Keratinocyte (primary cell): ENCODE data around the gene GYG1. TPM values are rescaled to one million over a fixed set of nuclear protein-coding genes. Genes with fewer than 3 reads are reported as not detected.

Experiments
- DNase-seq: peaks from one replicate; pipeline ENCODE4 v3.0.0-alpha.2; 2011; ENCODE audit warnings: low read depth, missing footprints, low spot score
- FAIRE-seq: peaks from 2 replicates; lab custom pipeline; 2011; peaks lifted over from hg19 to GRCh38; lab: Jason Lieb, UNC
- H2AFZ ChIP-seq: 2 replicates; pipeline ENCODE4 v1.6.0; 2012; ENCODE audit warnings: low read length, control low read depth, inconsistent platforms; ENCODE audit not compliant: control insufficient read depth
- H3K27ac ChIP-seq: 2 replicates; pipeline ENCODE4 v1.5.1; 2011; ENCODE audit warnings: low read length; ENCODE audit not compliant: control insufficient read depth, insufficient read depth
- H3K27me3 ChIP-seq: 3 replicates; pipeline ENCODE4 v1.6.0; 2011; ENCODE audit warnings: low read length; ENCODE audit not compliant: control insufficient read depth, insufficient read depth; ENCODE audit errors: extremely low read depth
- H3K36me3 ChIP-seq, 2 experiments: 2 replicates in 1 of 2; 3 replicates in 1 of 2; pipeline ENCODE4 v1.5.1; 2011; ENCODE audit warnings: low read length in 2 of 2, mild to moderate bottlenecking in 1 of 2; ENCODE audit not compliant: control insufficient read depth in 2 of 2, insufficient read depth in 2 of 2; ENCODE audit errors: extremely low read depth in 1 of 2
- H3K4me1 ChIP-seq: 3 replicates; pipeline ENCODE4 v1.5.1; 2011; ENCODE audit warnings: low read length; ENCODE audit not compliant: control insufficient read depth, insufficient read depth; ENCODE audit errors: extremely low read depth
- H3K4me2 ChIP-seq: 3 replicates; pipeline ENCODE4 v1.6.0; 2011; ENCODE audit warnings: low read depth, low read length; ENCODE audit not compliant: control insufficient read depth, insufficient read depth; ENCODE audit errors: extremely low read depth
- H3K4me3 ChIP-seq, 3 experiments: fragments of 200-600 bp in 1 of 3; sonication (generic) in 1 of 3; 2 replicates in 2 of 3; 3 replicates in 1 of 3; pipeline ENCODE4 v1.5.1; 2011 to 2016; ENCODE audit warnings: low read length in 3 of 3, mild to moderate bottlenecking in 3 of 3, control low read depth in 2 of 3, inconsistent platforms in 1 of 3, low read depth in 1 of 3, mixed read lengths in 1 of 3, mixed run types in 1 of 3, moderate library complexity in 1 of 3; ENCODE audit not compliant: control insufficient read depth in 2 of 3, insufficient read depth in 2 of 3; ENCODE audit errors: extremely low read depth in 1 of 3
- H3K79me2 ChIP-seq: 2 replicates; pipeline ENCODE4 v1.6.0; 2012; ENCODE audit warnings: low read length; ENCODE audit not compliant: control insufficient read depth, insufficient read depth
- H3K9ac ChIP-seq: 3 replicates; pipeline ENCODE4 v1.6.0; 2011; ENCODE audit warnings: low read length; ENCODE audit not compliant: control insufficient read depth, insufficient read depth; ENCODE audit errors: extremely low read depth
- H3K9me1 ChIP-seq: 3 replicates; pipeline ENCODE4 v1.6.0; 2011; ENCODE audit warnings: low read length; ENCODE audit not compliant: control insufficient read depth, insufficient read depth; ENCODE audit errors: extremely low read depth
- H3K9me3 ChIP-seq: 2 replicates; pipeline ENCODE4 v1.5.1; 2012; ENCODE audit warnings: low read depth, low read length; ENCODE audit not compliant: control insufficient read depth
- H4K20me1 ChIP-seq: 3 replicates; pipeline ENCODE4 v1.6.0; 2011; ENCODE audit warnings: low read length; ENCODE audit not compliant: control insufficient read depth, insufficient read depth; ENCODE audit errors: extremely low read depth
- CTCF ChIP-seq, 3 experiments: IDR thresholded peaks in 1 of 3; conservative IDR thresholded peaks in 1 of 3; optimal IDR thresholded peaks in 1 of 3; 2 replicates in 2 of 3; 3 replicates in 1 of 3; pipeline versions ENCODE3 to v1.5.1; 2011; ENCODE audit warnings: low read length in 3 of 3, mild to moderate bottlenecking in 3 of 3, moderate library complexity in 2 of 3, control low read depth in 1 of 3, inconsistent platforms in 1 of 3; ENCODE audit not compliant: insufficient read depth in 2 of 3; ENCODE audit errors: extremely low read depth in 1 of 3
- EZH2 ChIP-seq: IDR thresholded peaks from one replicate; pipeline ENCODE4 v1.6.1; 2012; ENCODE audit warnings: inconsistent platforms, mild to moderate bottlenecking, low read length, moderate library complexity
- dilution Hi-C: fragments of 300-500 bp; cut with MboI; formaldehyde crosslinking; loops from one replicate; pipeline ENCODE4 v1.7.0; 2020; ENCODE audit warnings: low sequenced_read_pairs; ENCODE audit not compliant: extremely low pct_ligation_motif_present
- polyA plus RNA-seq, 5 experiments: library from polyadenylated mRNA; depleted of rRNA in 3 of 5; stranded (reverse) in 3 of 5; stranded (forward) in 1 of 5; unstranded in 1 of 5; fragments of >200 nt; gene quantifications; 1 replicate in 1 of 5; 2 replicates in 3 of 5; 3 replicates in 1 of 5; pipeline versions ENCODE4 v1.2.1 to v1.2.3, GENCODE V29; 2011 to 2012; ENCODE audit warnings: missing spikeins in 2 of 5, low read depth in 1 of 5, low replicate concordance in 1 of 5

GYG1 gene
- polyA plus RNA-seq, 1 donor (not counting 4 experiments of a cell fraction or from before 2014, with no cell fraction given): 25.2 TPM

DNA sequence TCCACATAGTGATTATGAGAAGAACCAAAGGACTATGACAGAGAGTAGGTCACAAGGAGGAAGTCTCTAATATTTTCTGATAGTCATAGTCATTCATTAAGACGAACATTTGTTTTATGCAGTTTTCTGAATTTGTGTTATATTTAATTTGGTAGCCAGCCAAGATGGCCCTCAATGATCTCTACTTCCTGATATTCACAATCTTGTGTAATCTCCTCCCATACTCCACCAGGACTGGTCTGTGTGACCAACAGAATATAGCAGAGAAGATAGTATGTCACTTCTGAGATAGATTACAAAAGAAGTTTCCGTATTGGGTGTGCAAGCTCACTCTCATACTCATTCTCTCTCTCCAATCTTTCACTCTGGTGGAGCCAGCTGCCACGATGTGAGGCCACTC is 64.2 kb downstream of the GYG1 start:
- H2AFZ ChIP-seq: no peak overlapping the region
- H3K36me3 ChIP-seq: peaks cover 0 to 5% of the 10 kb centered on the region in 2 experiments
- no peak overlapping the region for H3K4me2 ChIP-seq
- H3K9ac ChIP-seq: no peak overlapping the region
- no peaks in the 10 kb centered on the region for H3K79me2 ChIP-seq
- TF ChIP-seq EZH2 (no peak), CTCF (optimal IDR thresholded peaks at IDR 0.05 in 1 of 3, IDR thresholded peaks at IDR 0.05 in 1 of 3, conservative IDR thresholded peaks at IDR 0.05 in 1 of 3; ENCODE audit: extremely low read depth in 1 of 3, insufficient read depth in 2 of 3, low read length in 3 of 3) (no peak)
- H3K27ac ChIP-seq: no peak overlapping the region
- H3K4me1 ChIP-seq: no peaks in the 10 kb centered on the region
- H4K20me1 ChIP-seq: no peaks in the 10 kb centered on the region
- H3K4me3 ChIP-seq: no peak overlapping the region
- dilution Hi-C loops: no loop called here
- H3K27me3 ChIP-seq: no peaks in the 10 kb centered on the region
- FAIRE-seq (no peak), DNase-seq (no peak)
- H3K9me1 ChIP-seq: no peaks in the 10 kb centered on the region
- no peaks in the 10 kb centered on the region for H3K9me3 ChIP-seq

GRCh38 chr3:149058198-149058597 is 66.9 kb downstream of the GYG1 start:
- no peak for DNase-seq
- H2AFZ ChIP-seq: no peak overlapping the region
- no peaks in the 10 kb centered on the region for H3K4me1 ChIP-seq
- H3K9ac ChIP-seq: no peak overlapping the region
- H3K4me3 ChIP-seq: no peak overlapping the region
- H3K36me3 ChIP-seq: peaks cover 0 to 3% of the 10 kb centered on the region in 2 experiments
- no peaks in the 10 kb centered on the region for H3K27me3 ChIP-seq
- no peaks in the 10 kb centered on the region for H3K9me3 ChIP-seq
- TF ChIP-seq EZH2: no peak
- no peak for TF ChIP-seq CTCF (optimal IDR thresholded peaks at IDR 0.05 in 1 of 3, IDR thresholded peaks at IDR 0.05 in 1 of 3, conservative IDR thresholded peaks at IDR 0.05 in 1 of 3; ENCODE audit: extremely low read depth in 1 of 3, insufficient read depth in 2 of 3, low read length in 3 of 3)
- H3K27ac ChIP-seq: no peak overlapping the region
- H3K9me1 ChIP-seq: no peaks in the 10 kb centered on the region
- dilution Hi-C loops: no loop called here
- no peak for FAIRE-seq
- no peaks in the 10 kb centered on the region for H3K79me2 ChIP-seq
- no peak overlapping the region for H3K4me2 ChIP-seq
- no peaks in the 10 kb centered on the region for H4K20me1 ChIP-seq
